Kidney (tissue), 14 donors: ENCODE data around the gene MYO9B. TPM values are rescaled to one million over a fixed set of nuclear protein-coding genes. Genes with fewer than 3 reads are reported as not detected.

Experiments
- DNase-seq, 5 donors: peaks; one replicate each; pipeline ENCODE4 v3.0.0-alpha.2; 2013 to 2020
- FAIRE-seq: peaks from 2 replicates; lab custom pipeline; 2012; peaks lifted over from hg19 to GRCh38; lab: Jason Lieb, UNC
- H3K27ac ChIP-seq, 2 donors: one replicate each; pipeline ENCODE4 v1.7.0; 2013; ENCODE audit warnings: low read depth in 2 of 2, low read length in 2 of 2, inconsistent platforms in 1 of 2
- H3K27me3 ChIP-seq: one replicate; pipeline ENCODE4 v1.7.1; 2013; ENCODE audit warnings: low read length, inconsistent platforms; ENCODE audit not compliant: control insufficient read depth, insufficient read depth
- H3K36me3 ChIP-seq, 3 donors: one replicate each; pipeline versions ENCODE4 v1.7.0 to v1.7.1; 2013; ENCODE audit warnings: low read length in 3 of 3, control low read depth in 1 of 3, inconsistent platforms in 1 of 3; ENCODE audit not compliant: insufficient read depth in 3 of 3, control insufficient read depth in 2 of 3
- H3K4me1 ChIP-seq, 3 donors: one replicate each; pipeline versions ENCODE4 v1.7.0 to v1.7.1; 2013; ENCODE audit warnings: low read length in 3 of 3, inconsistent platforms in 1 of 3, low read depth in 1 of 3; ENCODE audit not compliant: control insufficient read depth in 2 of 3, insufficient read depth in 2 of 3
- H3K4me3 ChIP-seq, 3 donors: one replicate each; pipeline versions ENCODE4 v1.7.0 to v1.8.1; 2013; ENCODE audit warnings: low read length in 3 of 3, control low read depth in 1 of 3, inconsistent platforms in 1 of 3
- H3K9ac ChIP-seq, 3 donors: one replicate each; pipeline versions ENCODE4 v1.7.0 to v1.7.1; 2013; ENCODE audit warnings: low read length in 3 of 3, control low read depth in 1 of 3, inconsistent platforms in 1 of 3
- H3K9me3 ChIP-seq, 3 donors: one replicate each; pipeline versions ENCODE4 v1.7.0 to v1.7.1; 2013; ENCODE audit warnings: low read length in 3 of 3, control low read depth in 1 of 3, inconsistent platforms in 1 of 3; ENCODE audit not compliant: control insufficient read depth in 2 of 3, insufficient read depth in 1 of 3
- intact Hi-C: fragments of 100-400 bp; cut with DNase I; formaldehyde crosslinking; loops from one replicate; pipeline ENCODE4 v1.11.1; 2022
- polyA plus RNA-seq: library from polyadenylated mRNA; stranded (reverse); fragments of 350-450 nt; fragmentation: Illumina TruSeq; extraction: RNeasy Lipid Tissue Mini Kit (QIAGEN cat#74804); gene quantifications from one replicate; pipeline ENCODE4 v1.2.3, GENCODE V29; 2014; ENCODE audit warnings: low read depth, low replicate concordance; ENCODE audit not compliant: insufficient read depth
- total RNA-seq: library from RNA; stranded (reverse); fragmentation: NEBNext Ultra II Directional; extraction: Animal tissue kit (Norgen Biotek cat#: 25700); gene quantifications from one replicate; pipeline ENCODE4 v1.2.1, GENCODE V29; 2021
- TF ChIP-seq, protein P1 (sequence below): IDR thresholded peaks from 3 replicates; pipeline ENCODE4 v1.5.1; 2012; ENCODE audit warnings: mild to moderate bottlenecking, moderate library complexity, borderline replicate concordance; ENCODE audit not compliant: insufficient read depth; ENCODE audit errors: extremely low read depth
- donor health status: control.
- donor health status: control.
- donor health status: control.
- donor health status: control.
- donor health status: control.
- donor health status: DM: yes; HTN: yes; CAD: no.
- donor health status: Normal renal cell carcinoma (clear cell type).

MYO9B gene
- total and polyA plus RNA-seq, 2 donors from 2014 or later, result 14.7 to 68.1 TPM

DNA sequence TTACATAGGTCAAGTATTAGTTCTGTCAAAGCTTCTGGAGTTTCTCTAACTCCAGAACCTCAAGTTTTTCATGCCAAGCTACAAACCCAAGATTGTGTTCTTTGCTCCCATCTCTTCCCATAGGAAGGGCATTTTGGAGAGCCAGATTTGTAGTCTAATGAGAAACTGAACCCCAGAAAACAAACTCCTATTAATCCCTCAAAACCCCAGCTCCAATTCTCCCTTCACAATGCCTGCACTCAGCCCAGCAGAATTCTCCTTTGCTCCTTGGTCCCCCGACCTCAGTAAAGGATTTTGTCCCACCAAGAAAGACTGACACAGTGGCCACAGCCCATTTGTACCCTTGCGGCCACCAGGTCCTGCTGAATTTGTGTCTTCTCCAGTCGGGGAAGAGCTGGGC, 180.6 kb downstream of the MYO9B start:
- Histone ChIP-seq H3K4me3 (no peak overlapping the region), H3K4me1 (peaks cover 0 to 2% (median 0%) of the 10 kb centered on the region in 3 donors), H3K27ac (no peak overlapping the region), H3K27me3 (no peaks in the 10 kb centered on the region), H3K36me3 (no peaks in the 10 kb centered on the region), H3K9me3 (peaks cover 0 to 9% (median 0%) of the 10 kb centered on the region in 3 donors), H3K9ac (no peak overlapping the region)
- TF ChIP-seq, protein P1, sequence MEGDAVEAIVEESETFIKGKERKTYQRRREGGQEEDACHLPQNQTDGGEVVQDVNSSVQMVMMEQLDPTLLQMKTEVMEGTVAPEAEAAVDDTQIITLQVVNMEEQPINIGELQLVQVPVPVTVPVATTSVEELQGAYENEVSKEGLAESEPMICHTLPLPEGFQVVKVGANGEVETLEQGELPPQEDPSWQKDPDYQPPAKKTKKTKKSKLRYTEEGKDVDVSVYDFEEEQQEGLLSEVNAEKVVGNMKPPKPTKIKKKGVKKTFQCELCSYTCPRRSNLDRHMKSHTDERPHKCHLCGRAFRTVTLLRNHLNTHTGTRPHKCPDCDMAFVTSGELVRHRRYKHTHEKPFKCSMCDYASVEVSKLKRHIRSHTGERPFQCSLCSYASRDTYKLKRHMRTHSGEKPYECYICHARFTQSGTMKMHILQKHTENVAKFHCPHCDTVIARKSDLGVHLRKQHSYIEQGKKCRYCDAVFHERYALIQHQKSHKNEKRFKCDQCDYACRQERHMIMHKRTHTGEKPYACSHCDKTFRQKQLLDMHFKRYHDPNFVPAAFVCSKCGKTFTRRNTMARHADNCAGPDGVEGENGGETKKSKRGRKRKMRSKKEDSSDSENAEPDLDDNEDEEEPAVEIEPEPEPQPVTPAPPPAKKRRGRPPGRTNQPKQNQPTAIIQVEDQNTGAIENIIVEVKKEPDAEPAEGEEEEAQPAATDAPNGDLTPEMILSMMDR, result no peak
- DNase-seq, result no peak
- FAIRE-seq, result no peak
- intact Hi-C loops, result no loop called here

DNA sequence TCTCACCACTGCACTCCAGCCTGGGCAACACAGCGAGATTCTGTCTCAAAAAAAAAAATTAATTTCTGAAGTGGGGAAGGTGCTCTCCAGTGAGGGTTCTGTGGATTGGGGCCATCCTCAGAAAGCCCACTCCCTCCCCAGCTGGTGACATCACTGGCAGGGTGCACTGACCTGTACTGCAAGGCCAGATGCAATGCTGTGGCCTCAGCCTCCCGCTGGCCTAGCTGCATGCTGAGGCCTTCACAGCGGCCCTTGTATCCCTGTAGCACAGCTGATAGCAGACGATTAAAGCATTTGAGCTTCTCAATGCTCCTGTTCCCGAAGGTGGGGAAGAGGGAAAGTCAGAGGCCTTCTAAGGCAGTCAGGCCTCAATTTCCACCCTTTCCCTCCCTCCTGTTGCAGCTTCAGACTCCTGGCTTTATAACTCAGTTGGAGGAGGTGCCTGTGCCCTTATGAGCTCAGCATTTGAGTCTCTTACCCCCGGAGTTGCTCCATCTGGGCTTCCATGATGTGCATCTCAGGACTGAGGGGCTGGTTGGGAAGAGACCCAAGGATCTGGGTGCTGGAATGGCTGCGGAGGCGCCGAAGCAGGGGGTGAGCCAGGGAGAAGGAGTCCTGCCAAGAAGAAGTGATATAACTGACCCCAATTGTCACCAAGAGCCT, 183.7 kb downstream of the MYO9B start:
- H3K9ac ChIP-seq, result no peak overlapping the region
- no peak overlapping the region for H3K27ac ChIP-seq
- FAIRE-seq (no peak), DNase-seq (no peak)
- no peaks in the 10 kb centered on the region for H3K27me3 ChIP-seq
- peaks cover 0 to 9% (median 0%) of the 10 kb centered on the region in 3 donors for H3K9me3 ChIP-seq
- H3K4me1 ChIP-seq, result peaks cover 0 to 2% (median 0%) of the 10 kb centered on the region in 3 donors
- intact Hi-C loops, result no loop called here
- no peaks in the 10 kb centered on the region for H3K36me3 ChIP-seq
- TF ChIP-seq, protein P1, result no peak
- H3K4me3 ChIP-seq, result no peak overlapping the region

DNA sequence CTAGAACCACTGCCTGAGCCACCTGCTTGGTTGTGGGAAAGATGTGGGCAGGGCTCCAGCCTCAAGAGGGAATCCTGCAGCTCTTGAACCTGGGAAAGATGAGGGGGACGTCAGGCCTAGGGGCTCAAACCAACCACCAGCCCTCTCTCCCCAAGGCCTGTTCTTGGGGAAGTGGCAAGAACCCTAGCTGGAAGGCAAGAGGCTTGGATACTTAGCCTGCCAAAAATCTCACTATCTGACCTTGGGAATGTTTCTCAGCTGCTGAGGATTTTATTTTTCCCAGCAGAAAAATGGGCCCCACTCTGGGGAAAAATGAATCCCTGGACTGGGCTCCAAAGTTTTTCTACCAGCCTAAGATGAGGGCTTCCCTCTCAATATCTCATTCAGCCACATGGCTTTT, 184.4 kb downstream of the MYO9B start:
- intact Hi-C loops, result no loop called here
- no peak for FAIRE-seq

More for the DNA sequence above, 184.4 kb downstream of the MYO9B start:
- H3K27me3 ChIP-seq, result no peaks in the 10 kb centered on the region
- H3K4me3 ChIP-seq, result no peak overlapping the region
- TF ChIP-seq, protein P1, result no peak
- no peak overlapping the region for H3K27ac ChIP-seq
- H3K9ac ChIP-seq, result no peak overlapping the region
- peaks cover 0 to 9% (median 0%) of the 10 kb centered on the region in 3 donors for H3K9me3 ChIP-seq
- peaks cover 0 to 2% (median 0%) of the 10 kb centered on the region in 3 donors for H3K4me1 ChIP-seq
- H3K36me3 ChIP-seq, result no peaks in the 10 kb centered on the region
- DNase-seq, result no peak
